Gastrocnemius medialis (tissue), 4 donors: ENCODE data around the gene ITPR3.

Source experiments
- POLR2A ChIP-seq, 2 donors: fragments of 450-650 bp; IDR thresholded peaks; one replicate each; pipeline ENCODE4 v1.6.1; 2017; ENCODE audit warnings: antibody characterized with exemption in 2 of 2, mild to moderate bottlenecking in 2 of 2, moderate library complexity in 2 of 2
- TF ChIP-seq, protein P1 (sequence below), 5 experiments: fragments of 450-650 bp in 3 of 5; fragments of 200-600 bp in 2 of 5; sonication (generic) in 2 of 5; IDR thresholded peaks in 4 of 5; conservative IDR thresholded peaks in 1 of 5; 1 replicate in 4 of 5; 2 replicates in 1 of 5; pipeline ENCODE4 v1.5.1; 2016 to 2019; ENCODE audit warnings: antibody characterized with exemption in 5 of 5, mild to moderate bottlenecking in 3 of 5, moderate library complexity in 3 of 5

DNA sequence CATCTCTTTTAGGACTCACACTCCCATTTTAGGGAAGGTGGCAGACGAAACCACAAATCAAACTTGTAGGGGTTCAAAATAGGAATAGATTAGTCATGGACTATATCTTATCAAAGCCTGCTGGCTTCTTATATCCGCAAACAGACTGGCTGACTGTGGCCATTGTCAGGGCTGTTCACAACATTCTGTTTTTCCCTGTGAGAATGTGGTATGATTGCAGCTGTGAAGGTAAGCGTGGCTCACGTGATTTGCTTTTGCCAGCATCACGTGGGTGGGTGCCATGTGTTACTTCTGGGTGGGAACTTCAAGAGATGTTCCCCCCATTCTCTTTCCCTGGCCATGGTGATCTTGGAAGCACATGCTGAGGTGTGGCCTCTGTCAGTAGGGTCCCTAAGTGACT lies 119.7 kb downstream of the ITPR3 start:
- TF ChIP-seq, protein P1, sequence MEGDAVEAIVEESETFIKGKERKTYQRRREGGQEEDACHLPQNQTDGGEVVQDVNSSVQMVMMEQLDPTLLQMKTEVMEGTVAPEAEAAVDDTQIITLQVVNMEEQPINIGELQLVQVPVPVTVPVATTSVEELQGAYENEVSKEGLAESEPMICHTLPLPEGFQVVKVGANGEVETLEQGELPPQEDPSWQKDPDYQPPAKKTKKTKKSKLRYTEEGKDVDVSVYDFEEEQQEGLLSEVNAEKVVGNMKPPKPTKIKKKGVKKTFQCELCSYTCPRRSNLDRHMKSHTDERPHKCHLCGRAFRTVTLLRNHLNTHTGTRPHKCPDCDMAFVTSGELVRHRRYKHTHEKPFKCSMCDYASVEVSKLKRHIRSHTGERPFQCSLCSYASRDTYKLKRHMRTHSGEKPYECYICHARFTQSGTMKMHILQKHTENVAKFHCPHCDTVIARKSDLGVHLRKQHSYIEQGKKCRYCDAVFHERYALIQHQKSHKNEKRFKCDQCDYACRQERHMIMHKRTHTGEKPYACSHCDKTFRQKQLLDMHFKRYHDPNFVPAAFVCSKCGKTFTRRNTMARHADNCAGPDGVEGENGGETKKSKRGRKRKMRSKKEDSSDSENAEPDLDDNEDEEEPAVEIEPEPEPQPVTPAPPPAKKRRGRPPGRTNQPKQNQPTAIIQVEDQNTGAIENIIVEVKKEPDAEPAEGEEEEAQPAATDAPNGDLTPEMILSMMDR (IDR thresholded peaks at IDR 0.05 in 4 of 5, conservative IDR thresholded peaks at IDR 0.05 in 1 of 5): no peak
- no peak for TF ChIP-seq POLR2A (IDR thresholded peaks at IDR 0.05)
